Measurements from ENCODE around the gene ATP11A. TPM values are rescaled to one million over a fixed set of nuclear protein-coding genes. Genes with fewer than 3 reads are reported as not detected.

Gene ATP11A
- total and polyA plus RNA-seq, 2 donors (not counting 3 experiments of a cell fraction or from before 2014, with no cell fraction given): 16.5 to 88.1 TPM

- H4K20me1 ChIP-seq (replicated peaks; ENCODE audit: control insufficient read depth, extremely low read depth, insufficient read depth, low read length): no peaks in the 10 kb centered on the region
- H3K79me2 ChIP-seq (ENCODE audit: control insufficient read depth, insufficient read depth, low read length): no peaks in the 10 kb centered on the region
- H3K4me2 ChIP-seq (ENCODE audit: insufficient read depth, low read length): no peak overlapping the region
- ChIA-PET CTCF (no interaction called here), POLR2A (no interaction called here)
- H3K27ac ChIP-seq (ENCODE audit: insufficient read depth, low read depth, low read length): no peak overlapping the region
- H3K9me1 ChIP-seq (replicated peaks; ENCODE audit: control insufficient read depth, extremely low read depth, insufficient read depth, low read length): no peaks in the 10 kb centered on the region
- dilution Hi-C loops (cut with MboI; ENCODE audit: extremely low pct_ligation_motif_present, low sequenced_read_pairs): no loop called here
- intact Hi-C loops (cut with micrococcal nuclease): no loop called here
- H3K9me3 ChIP-seq (replicated peaks; ENCODE audit: control insufficient read depth, insufficient read depth, low read length): no peaks in the 10 kb centered on the region
- no peak overlapping the region for H2AFZ ChIP-seq (ENCODE audit: low read depth, low read length)
- H3K4me3 ChIP-seq (replicated peaks in 1 of 3; ENCODE audit: insufficient read depth in 1 of 3, low read depth in 1 of 3, low read length in 3 of 3): no peak overlapping the region
- no peaks in the 10 kb centered on the region for H3K36me3 ChIP-seq (ENCODE audit: control insufficient read depth in 2 of 2, extremely low read depth in 1 of 2, insufficient read depth in 2 of 2, low read length in 2 of 2)
- FAIRE-seq: no peak
- H3K9ac ChIP-seq (replicated peaks; ENCODE audit: extremely low read depth, insufficient read depth, low read length): no peak overlapping the region
- no peak for TF ChIP-seq POLR2A (IDR thresholded peaks at IDR 0.05; ENCODE audit: low read depth, low read length)
- no peak for TF ChIP-seq GATA2 (IDR thresholded peaks at IDR 0.05; ENCODE audit: insufficient read depth, insufficient read length, low read depth, low read length)
- no peak for TF ChIP-seq MAX (IDR thresholded peaks at IDR 0.05; ENCODE audit: insufficient read depth, insufficient read length)
- TF ChIP-seq JUN (IDR thresholded peaks at IDR 0.05; ENCODE audit: borderline replicate concordance, insufficient read depth, insufficient read length, low read depth): no peak
- TF ChIP-seq MYC (IDR thresholded peaks at IDR 0.05; ENCODE audit: low read depth, low read length): no peak
- no peak for TF ChIP-seq FOS (IDR thresholded peaks at IDR 0.05; ENCODE audit: borderline replicate concordance, insufficient read depth, low read length)
- no peak for TF ChIP-seq POLR2AphosphoS5 (IDR thresholded peaks at IDR 0.05; ENCODE audit: insufficient read depth, low read depth, low read length)
- no peak for TF ChIP-seq CTCF (IDR thresholded peaks at IDR 0.05; ENCODE audit: extremely low read depth in 1 of 2, insufficient read depth in 1 of 2, low read depth in 1 of 2, low read length in 2 of 2)
- no peak for TF ChIP-seq EZH2 (IDR thresholded peaks at IDR 0.05; ENCODE audit: borderline replicate concordance, low read depth, low read length, severe bottlenecking)
- no peaks in the 10 kb centered on the region for H3K4me1 ChIP-seq (ENCODE audit: control insufficient read depth, extremely low read depth, insufficient read depth, low read length)
- no peak for DNase-seq (ENCODE audit: low read depth, low spot score)
- no TSS peak for BruUV-seq (replicated peaks)
- H3K27me3 ChIP-seq (ENCODE audit: control insufficient read depth in 2 of 2, insufficient read depth in 2 of 2, low read length in 2 of 2): no peaks in the 10 kb centered on the region
These were observed 213.3 kb downstream of the ATP11A start for GRCh38 chr13:112903071-112903577.

All from endothelial cell of umbilical vein (primary cell).